IMR-90 (cell line): Measurements from ENCODE around the gene KMT2C. TPM values are rescaled to one million over a fixed set of nuclear protein-coding genes. Genes with fewer than 3 reads are reported as not detected.

Experiments used
- ATAC-seq: fragments of 200-7000 bp; cut with Tn5 transposase; 2 replicates; pipeline ENCODE4 v1.9.1; 2020; ENCODE audit warnings: low read depth, mild to moderate bottlenecking, moderate library complexity
- BruUV-seq: library from RNA; stranded (reverse); fragments of 400-500 nt; replicated peaks from 2 replicates; lab custom pipeline; 2021; lab: Mats Ljungman, UMichigan
- CTCF ChIA-PET: fragments of 300-600 bp; formaldehyde crosslinking; extraction: SDS; loops from one replicate; lab custom pipeline; 2021; ENCODE audit warnings: antibody characterized with exemption; lab: Yijun Ruan, JAX
- POLR2A ChIA-PET: fragments of 300-600 bp; sonication (Branson Sonifier 250); formaldehyde crosslinking; loops from one replicate; lab custom pipeline; 2022; ENCODE audit warnings: antibody characterized with exemption; ENCODE audit not compliant: unreplicated experiment; lab: Charles Lee
- DNase-seq: peaks from one replicate; pipeline ENCODE4 v3.0.0; 2013
- H2AFZ ChIP-seq: replicated peaks from 2 replicates; pipeline ENCODE3; 2013; ENCODE audit warnings: low read length, mild to moderate bottlenecking; ENCODE audit not compliant: poor library complexity
- H2AK5ac ChIP-seq: 2 replicates; pipeline ENCODE4 v1.6.1; 2013; ENCODE audit warnings: low read depth, low read length, inconsistent platforms
- H2AK9ac ChIP-seq: replicated peaks from 2 replicates; pipeline ENCODE3; 2013; ENCODE audit warnings: mild to moderate bottlenecking, low read depth, low read length, moderate library complexity; ENCODE audit not compliant: poor library complexity
- H2BK120ac ChIP-seq: 2 replicates; pipeline ENCODE4 v1.6.1; 2013; ENCODE audit warnings: low read depth, low read length, inconsistent platforms
- H2BK15ac ChIP-seq: 3 replicates; pipeline ENCODE4 v1.6.1; 2013; ENCODE audit warnings: low read depth, low read length, inconsistent platforms
- H2BK20ac ChIP-seq: 2 replicates; pipeline ENCODE4 v1.6.1; 2013; ENCODE audit warnings: low read depth, mild to moderate bottlenecking, inconsistent platforms, low read length, moderate library complexity
- H2BK5ac ChIP-seq: 2 replicates; pipeline ENCODE4 v1.6.1; 2013; ENCODE audit warnings: mild to moderate bottlenecking, low read depth, low read length, inconsistent platforms; ENCODE audit not compliant: poor library complexity, severe bottlenecking
- H3K14ac ChIP-seq: replicated peaks from 2 replicates; pipeline ENCODE4 v1.6.1; 2013; ENCODE audit warnings: low read depth, low read length, inconsistent platforms
- H3K18ac ChIP-seq: 2 replicates; pipeline ENCODE4 v1.6.1; 2013; ENCODE audit warnings: low read depth, low read length, control low read depth
- H3K23ac ChIP-seq: 2 replicates; pipeline ENCODE4 v1.6.1; 2013; ENCODE audit warnings: low read depth, low read length, inconsistent platforms
- H3K27ac ChIP-seq: 2 replicates; pipeline ENCODE4 v1.5.1; 2013; ENCODE audit warnings: mild to moderate bottlenecking, control low read depth, low read length; ENCODE audit not compliant: insufficient read depth
- H3K27me3 ChIP-seq: 2 replicates; pipeline ENCODE4 v1.6.1; 2013; ENCODE audit warnings: low read length; ENCODE audit not compliant: control insufficient read depth, insufficient read depth
- H3K36me3 ChIP-seq: 2 replicates; pipeline ENCODE4 v1.6.1; 2013; ENCODE audit warnings: low read length, mixed read lengths; ENCODE audit not compliant: control insufficient read depth, insufficient read depth
- H3K4ac ChIP-seq: 2 replicates; pipeline ENCODE4 v1.6.1; 2013; ENCODE audit warnings: low read depth, low read length, inconsistent platforms
- H3K4me1 ChIP-seq: 2 replicates; pipeline ENCODE4 v1.6.1; 2013; ENCODE audit warnings: low read length, mixed read lengths; ENCODE audit not compliant: control insufficient read depth, insufficient read depth
- H3K4me2 ChIP-seq: 2 replicates; pipeline ENCODE4 v1.6.1; 2013; ENCODE audit warnings: low read depth, mild to moderate bottlenecking, control low read depth, low read length, moderate library complexity
- H3K4me3 ChIP-seq: 2 replicates; pipeline ENCODE4 v1.5.1; 2013; ENCODE audit warnings: low read depth, mild to moderate bottlenecking, control low read depth, low read length, moderate library complexity; ENCODE audit not compliant: insufficient read depth
- H3K56ac ChIP-seq: 2 replicates; pipeline ENCODE4 v1.6.1; 2013; ENCODE audit warnings: low read length, inconsistent platforms; ENCODE audit not compliant: insufficient read depth; ENCODE audit errors: extremely low read depth
- H3K79me1 ChIP-seq, 2 experiments: 2 replicates each; pipeline ENCODE4 v1.6.1; 2013; ENCODE audit warnings: low read length in 2 of 2, inconsistent platforms in 1 of 2, low read depth in 1 of 2
- H3K9ac ChIP-seq: 2 replicates; pipeline ENCODE4 v1.6.1; 2013; ENCODE audit warnings: low read depth, low read length, control low read depth
- H3K9me1 ChIP-seq: 2 replicates; pipeline ENCODE4 v1.6.1; 2013; ENCODE audit warnings: low read length, inconsistent platforms; ENCODE audit not compliant: insufficient read depth
- H3K9me3 ChIP-seq: 2 replicates; pipeline ENCODE4 v1.6.1; 2013; ENCODE audit warnings: low read length; ENCODE audit not compliant: control insufficient read depth, insufficient read depth
- H4K20me1 ChIP-seq: 2 replicates; pipeline ENCODE4 v1.6.1; 2013; ENCODE audit warnings: low read length, inconsistent platforms; ENCODE audit not compliant: insufficient read depth
- H4K5ac ChIP-seq: 2 replicates; pipeline ENCODE4 v1.6.1; 2013; ENCODE audit warnings: mild to moderate bottlenecking, low read depth, low read length, control low read depth
- H4K8ac ChIP-seq, 2 experiments: 2 replicates each; pipeline ENCODE4 v1.6.1; 2013; ENCODE audit warnings: low read depth in 2 of 2, low read length in 2 of 2, control low read depth in 1 of 2, inconsistent platforms in 1 of 2
- H4K91ac ChIP-seq: 2 replicates; pipeline ENCODE4 v1.6.1; 2013; ENCODE audit warnings: low read depth, low read length, inconsistent platforms; ENCODE audit not compliant: insufficient read depth
- CEBPB ChIP-seq: IDR thresholded peaks from 2 replicates; pipeline ENCODE4 v1.6.1; 2012; ENCODE audit warnings: low read depth, low read length, improper control_type of control experiment
- WGBS, 2 experiments: methylation state at CpG; one replicate each; pipeline versions ENCODE4 v1.1.5 to v1.1.7; 2013; ENCODE audit warnings: missing lambda C conversion rate in 2 of 2; ENCODE audit not compliant: insufficient read length in 1 of 2; ENCODE audit errors: extremely low coverage in 2 of 2; 5-methylcytosine and 5-hydroxymethylcytosine counted together
- dilution Hi-C: fragments of 300-500 bp; cut with HindIII; formaldehyde crosslinking; loops from one replicate; pipeline ENCODE4 v1.14.3; 2018; ENCODE audit warnings: low sequenced_read_pairs; ENCODE audit not compliant: unreplicated experiment
- in situ Hi-C: fragments of 300-500 bp; cut with MboI; formaldehyde crosslinking; loops from 3 replicates; pipeline ENCODE4 v1.14.3; 2019; ENCODE audit warnings: low sequenced_read_pairs, inconsistent platforms, mixed read lengths
- intact Hi-C: fragments of 100-400 bp; cut with micrococcal nuclease; formaldehyde crosslinking; loops from 2 replicates; pipeline ENCODE4 v1.10.0; 2022
- polyA plus RNA-seq, 3 experiments: library from polyadenylated mRNA; depleted of rRNA; stranded (reverse); fragments of >200 nt; gene quantifications; 2 replicates each; pipeline ENCODE4 v1.2.3, GENCODE V29; 2012; ENCODE audit warnings: low replicate concordance in 1 of 3
- total RNA-seq: library from RNA; depleted of rRNA; stranded (reverse); fragments of >200 nt; gene quantifications from 2 replicates; pipeline ENCODE4 v1.2.3, GENCODE V29; 2012
- TF ChIP-seq, protein P1 (sequence below): fragments of 150-350 bp; IDR thresholded peaks from 2 replicates; pipeline ENCODE4 v1.6.1; 2017; ENCODE audit warnings: mild to moderate bottlenecking, antibody characterized with exemption, low read length, low read depth

KMT2C gene
- total and polyA plus RNA-seq, 2 of the 4 experiments (the other 2 are of a cell fraction), result 8.0 to 23.3 TPM

GRCh38 chr7:152362128-152362926, 73.5 kb downstream of the KMT2C start:
- no peak overlapping the region for H2BK120ac ChIP-seq
- no peak overlapping the region for H3K4ac ChIP-seq
- no peak overlapping the region for H3K18ac ChIP-seq
- peaks cover 2% of the 10 kb centered on the region; the same call in 1 of the 2 replicates for H3K9me1 ChIP-seq
- H4K91ac ChIP-seq, result no peak overlapping the region
- DNase-seq, result no peak
- peaks cover 15 to 44% of the 10 kb centered on the region in 2 experiments for H3K79me1 ChIP-seq
- no peak overlapping the region for H2AK9ac ChIP-seq
- H3K4me1 ChIP-seq, result peaks cover 6% of the 10 kb centered on the region
- no peak overlapping the region for H2BK20ac ChIP-seq
- H2AK5ac ChIP-seq, result no peak overlapping the region
- peaks cover 49% of the 10 kb centered on the region for H4K20me1 ChIP-seq
- no peak overlapping the region for H4K5ac ChIP-seq
- H3K4me3 ChIP-seq, result no peak overlapping the region
- CTCF ChIA-PET, result interaction anchor here (0.6 kb wide), 1 partner anchor 363 kb away, joined by 3 read pairs; no protein-coding TSS in a partner anchor
- H3K4me2 ChIP-seq, result no peak overlapping the region
- H2BK5ac ChIP-seq, result no peak overlapping the region
- H3K23ac ChIP-seq, result no peak overlapping the region
- no peak overlapping the region for H3K56ac ChIP-seq
- dilution Hi-C loops (no loop called here), intact Hi-C loops (no loop called here), in situ Hi-C loops (no loop called here)
- H3K14ac ChIP-seq, result no peak overlapping the region
- no CpG with 5 or more reads among the region's 6 CpGs for WGBS, 2 experiments
- H3K9me3 ChIP-seq, result no peaks in the 10 kb centered on the region
- no peak for ATAC-seq
- no peak overlapping the region for H4K8ac ChIP-seq
- no peak overlapping the region for H2AFZ ChIP-seq
- POLR2A ChIA-PET, result interaction anchor here (0.6 kb wide), 1 partner anchor 331 kb away, joined by 3 read pairs; no protein-coding TSS in a partner anchor
- H2BK15ac ChIP-seq, result no peak overlapping the region
- no TSS peak for BruUV-seq
- H3K27me3 ChIP-seq, result no peaks in the 10 kb centered on the region
- no peaks in the 10 kb centered on the region for H3K36me3 ChIP-seq
- TF ChIP-seq, protein P1, sequence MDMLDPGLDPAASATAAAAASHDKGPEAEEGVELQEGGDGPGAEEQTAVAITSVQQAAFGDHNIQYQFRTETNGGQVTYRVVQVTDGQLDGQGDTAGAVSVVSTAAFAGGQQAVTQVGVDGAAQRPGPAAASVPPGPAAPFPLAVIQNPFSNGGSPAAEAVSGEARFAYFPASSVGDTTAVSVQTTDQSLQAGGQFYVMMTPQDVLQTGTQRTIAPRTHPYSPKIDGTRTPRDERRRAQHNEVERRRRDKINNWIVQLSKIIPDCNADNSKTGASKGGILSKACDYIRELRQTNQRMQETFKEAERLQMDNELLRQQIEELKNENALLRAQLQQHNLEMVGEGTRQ, result no peak
- no peak for TF ChIP-seq CEBPB
- H3K9ac ChIP-seq, result no peak overlapping the region
- no peak overlapping the region for H3K27ac ChIP-seq
